IPS DF 4.7 (cell line): ENCODE measurements around the gene NR2F1-AS1.

Experiments used
- DNase-seq: peaks from one replicate; pipeline ENCODE4 v3.0.0-alpha.2; 2013; ENCODE audit warnings: low spot score; ENCODE audit errors: extremely low read depth

Gene NR2F1-AS1

GRCh38 chr5:93385655-93386054 is 195.4 kb downstream of the NR2F1-AS1 start:
- DNase-seq, result no peak

GRCh38 chr5:93384995-93385394 is 196.0 kb downstream of the NR2F1-AS1 start:
- DNase-seq, result no peak

- no peak for DNase-seq
Observed at GRCh38 chr5:93384026-93384425, 197.0 kb downstream of the NR2F1-AS1 start.

GRCh38 chr5:93382188-93382825 is 198.7 kb downstream of the NR2F1-AS1 start:
- no peak for DNase-seq

- no peak for DNase-seq
Observed at GRCh38 chr5:93381057-93381456, 200.0 kb downstream of the NR2F1-AS1 start.

GRCh38 chr5:93378073-93378472 is 202.9 kb downstream of the NR2F1-AS1 start:
- no peak for DNase-seq

- DNase-seq, result no peak
Observed at GRCh38 chr5:93371893-93372292, 209.1 kb downstream of the NR2F1-AS1 start.

- DNase-seq, result no peak
Observed at GRCh38 chr5:93364378-93364777, 216.6 kb downstream of the NR2F1-AS1 start.

GRCh38 chr5:93360436-93361088 is 220.5 kb downstream of the NR2F1-AS1 start:
- no peak for DNase-seq

- DNase-seq, result no peak
Observed at GRCh38 chr5:93359960-93360305, 221.1 kb downstream of the NR2F1-AS1 start.
